AG09319 (cell line): ENCODE results near the gene NPAS3.

ENCODE experiments used
- DNase-seq: peaks from one replicate; pipeline ENCODE4 v3.0.0-alpha.2; 2010; ENCODE audit warnings: low read depth; ENCODE audit errors: extremely low read depth
- CTCF ChIP-seq: IDR thresholded peaks from 2 replicates; pipeline ENCODE4 v1.5.1; 2011; ENCODE audit warnings: low read depth, mild to moderate bottlenecking, inconsistent platforms, low read length, moderate library complexity

NPAS3 gene

GRCh38 chr14:33461036-33461435, 522.4 kb downstream of the NPAS3 start:
- TF ChIP-seq CTCF, result no peak

GRCh38 chr14:33463731-33464130, 525.1 kb downstream of the NPAS3 start:
- TF ChIP-seq CTCF, result no peak

More at GRCh38 chr14:33461036-33461435, 522.4 kb downstream of the NPAS3 start:
- DNase-seq, result no peak

GRCh38 chr14:33464254-33464962, 525.7 kb downstream of the NPAS3 start:
- TF ChIP-seq CTCF, result no peak
- DNase-seq, result no peak

More at GRCh38 chr14:33463731-33464130, 525.1 kb downstream of the NPAS3 start:
- DNase-seq, result no peak

- TF ChIP-seq CTCF, result no peak
- DNase-seq, result no peak
These were observed 527.4 kb downstream of the NPAS3 start for GRCh38 chr14:33465846-33466700.

- no peak for DNase-seq
- no peak for TF ChIP-seq CTCF
These were observed 529.3 kb downstream of the NPAS3 start for GRCh38 chr14:33467971-33468370.

- TF ChIP-seq CTCF, result no peak
These were observed 531.2 kb downstream of the NPAS3 start for GRCh38 chr14:33469898-33470297.

GRCh38 chr14:33471776-33472175, 533.1 kb downstream of the NPAS3 start:
- DNase-seq, result no peak
- TF ChIP-seq CTCF, result no peak

More at GRCh38 chr14:33469898-33470297, 531.2 kb downstream of the NPAS3 start:
- no peak for DNase-seq
